Left kidney (tissue), 2 donors: ENCODE results near the gene XIRP2. TPM values are rescaled to one million over a fixed set of nuclear protein-coding genes. Genes with fewer than 3 reads are reported as not detected.
"Not testable (repeated sequence)": the region's sequence is repeated elsewhere in the genome, so short reads cannot be mapped to it uniquely, and the experiment has no call there.

Source experiments
- DNase-seq: peaks from one replicate; pipeline ENCODE4 v3.0.0-alpha.2; 2013
- polyA plus RNA-seq: library from polyadenylated mRNA; unstranded; fragments of 120-200 nt; gene quantifications from one replicate; pipeline ENCODE4 v1.2.1, GENCODE V29; 2013; ENCODE audit not compliant: insufficient read length

Gene XIRP2
- polyA plus RNA-seq, 1 donor = not detected

- no peak for DNase-seq
Measured at GRCh38 chr2:167198009-167198408, 309.7 kb downstream of the XIRP2 start.

GRCh38 chr2:167198576-167198975 is 310.3 kb downstream of the XIRP2 start:
- no peak for DNase-seq

DNA sequence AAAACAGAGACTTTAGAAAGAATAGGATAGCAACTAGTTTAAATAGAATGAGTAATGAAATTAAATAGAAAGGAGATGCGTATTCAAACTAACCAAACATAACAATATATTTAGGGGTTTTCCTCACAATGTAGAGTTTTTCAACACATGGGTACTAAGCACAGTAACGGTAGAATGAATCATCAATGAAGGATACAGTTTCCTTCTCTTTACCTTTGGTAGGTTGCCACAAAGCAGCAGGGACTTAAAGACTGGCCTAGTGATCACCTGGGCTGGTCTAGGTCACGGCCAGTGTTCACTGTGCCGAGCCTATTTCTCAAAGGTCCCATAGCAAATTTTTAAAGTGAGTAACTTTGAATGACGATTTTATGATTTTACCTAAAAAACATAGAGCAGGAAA is 311.7 kb downstream of the XIRP2 start:
- DNase-seq = no peak

DNA sequence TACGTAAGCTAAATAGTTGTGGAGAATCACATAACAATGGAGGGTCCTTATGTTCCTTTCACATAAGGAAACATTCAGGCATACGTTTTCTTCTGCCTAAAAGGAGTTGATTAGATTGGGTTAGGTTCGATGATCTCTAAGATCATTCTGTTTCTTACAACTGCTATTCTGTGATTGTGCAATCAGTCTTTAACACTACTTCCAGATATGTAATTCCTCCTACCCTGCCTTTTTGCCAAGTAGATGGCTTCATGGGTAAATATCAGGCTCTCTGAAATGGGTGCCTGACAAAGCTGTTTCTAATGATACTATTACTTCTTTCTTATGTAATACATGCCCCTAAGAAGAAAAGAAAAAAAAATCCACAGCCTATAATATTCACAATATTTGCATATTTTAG is 321.5 kb downstream of the XIRP2 start:
- no peak for DNase-seq

- peak; percentile 49 for DNase-seq
Measured at GRCh38 chr2:167212014-167212648, 323.9 kb downstream of the XIRP2 start.

GRCh38 chr2:167215595-167215994 is 327.3 kb downstream of the XIRP2 start:
- DNase-seq = no peak

DNA sequence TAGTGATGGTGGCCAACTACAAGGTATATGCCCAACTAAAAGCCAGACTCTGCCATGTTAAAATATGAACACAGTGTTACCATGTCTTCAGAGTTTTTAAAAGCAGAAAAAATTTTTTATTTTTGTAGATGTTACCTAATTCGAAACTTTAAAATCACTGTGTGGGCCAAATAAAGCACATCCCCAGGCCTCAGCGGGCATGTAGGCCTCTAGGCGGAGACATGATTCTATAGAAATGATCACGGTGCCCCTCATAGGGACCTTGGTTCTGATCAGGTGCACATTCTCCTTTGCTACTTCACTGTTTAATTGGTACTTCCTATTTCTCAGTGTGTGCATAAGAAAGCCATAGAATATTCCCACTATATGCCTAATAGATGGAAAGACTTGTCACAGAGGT is 349.2 kb downstream of the XIRP2 start:
- no peak for DNase-seq

- DNase-seq = no peak
Measured at GRCh38 chr2:167240671-167241070, 352.4 kb downstream of the XIRP2 start.

GRCh38 chr2:167249197-167249596 is 360.9 kb downstream of the XIRP2 start:
- no peak for DNase-seq

GRCh38 chr2:167253025-167253424 is 364.7 kb downstream of the XIRP2 start:
- DNase-seq = no peak

GRCh38 chr2:167254721-167255120 is 366.4 kb downstream of the XIRP2 start:
- DNase-seq = no peak

DNA sequence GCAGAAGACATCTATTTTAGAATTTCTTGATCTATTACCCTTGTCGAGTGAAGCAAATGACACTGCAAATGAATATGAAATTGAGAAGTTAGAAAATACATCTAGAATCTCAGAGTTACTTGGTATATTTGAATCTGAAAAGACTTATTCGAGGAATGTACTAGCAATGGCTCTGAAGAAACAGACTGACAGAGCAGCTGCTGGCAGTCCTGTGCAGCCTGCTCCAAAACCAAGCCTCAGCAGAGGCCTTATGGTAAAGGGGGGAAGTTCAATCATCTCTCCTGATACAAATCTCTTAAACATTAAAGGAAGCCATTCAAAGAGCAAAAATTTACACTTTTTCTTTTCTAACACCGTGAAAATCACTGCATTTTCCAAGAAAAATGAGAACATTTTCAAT is 370.4 kb downstream of the XIRP2 start:
- DNase-seq = no peak

GRCh38 chr2:167264380-167264779 is 376.1 kb downstream of the XIRP2 start:
- DNase-seq = peak; percentile 8

- no peak for DNase-seq
Measured at GRCh38 chr2:167265004-167265403, 376.7 kb downstream of the XIRP2 start.

- no peak for DNase-seq
Measured at GRCh38 chr2:167265722-167266121, 377.4 kb downstream of the XIRP2 start.

DNA sequence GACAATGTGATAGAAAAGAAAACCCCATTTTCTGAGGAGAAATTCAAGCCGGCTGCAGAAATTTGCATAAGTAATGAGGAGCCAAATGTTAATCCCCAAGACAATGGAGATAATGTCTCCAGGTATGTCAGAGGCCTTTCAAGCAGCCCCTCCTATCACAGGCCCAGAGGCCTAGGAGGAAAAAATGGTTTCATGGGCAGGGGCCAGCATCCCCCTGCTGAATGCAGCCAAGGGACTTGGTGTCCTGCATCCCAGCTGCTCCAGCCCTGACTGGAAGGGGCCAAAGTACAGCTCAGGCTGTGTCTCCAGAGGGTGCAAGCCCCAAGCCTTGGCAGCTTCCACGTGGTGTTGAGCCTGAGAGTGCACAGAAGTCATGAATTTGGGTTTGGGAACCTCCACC is 380.0 kb downstream of the XIRP2 start:
- DNase-seq = not testable (repeated sequence)

DNA sequence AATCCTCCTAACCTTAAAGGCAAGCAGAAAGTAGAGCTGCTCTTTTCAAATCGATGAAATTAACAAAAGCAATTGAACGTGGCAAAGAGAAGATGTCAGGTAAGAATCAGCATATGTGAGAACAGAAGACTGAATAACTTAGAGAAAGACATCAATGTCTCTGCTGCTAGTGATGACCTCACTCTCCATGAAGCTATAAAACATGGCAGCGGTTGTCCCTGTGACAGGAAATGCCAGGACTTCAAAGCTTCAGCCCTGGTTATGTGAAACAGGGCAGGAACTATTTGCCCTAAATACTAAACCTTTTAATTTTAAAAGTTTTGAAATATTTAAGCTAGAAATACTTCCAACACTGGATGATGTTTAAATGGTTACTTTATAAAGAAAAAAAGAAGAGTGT is 383.7 kb downstream of the XIRP2 start:
- DNase-seq = no peak

- no peak for DNase-seq
Measured at GRCh38 chr2:167275046-167275445, 386.8 kb downstream of the XIRP2 start.

- no peak for DNase-seq
Measured at GRCh38 chr2:167279810-167280209, 391.5 kb downstream of the XIRP2 start.

DNA sequence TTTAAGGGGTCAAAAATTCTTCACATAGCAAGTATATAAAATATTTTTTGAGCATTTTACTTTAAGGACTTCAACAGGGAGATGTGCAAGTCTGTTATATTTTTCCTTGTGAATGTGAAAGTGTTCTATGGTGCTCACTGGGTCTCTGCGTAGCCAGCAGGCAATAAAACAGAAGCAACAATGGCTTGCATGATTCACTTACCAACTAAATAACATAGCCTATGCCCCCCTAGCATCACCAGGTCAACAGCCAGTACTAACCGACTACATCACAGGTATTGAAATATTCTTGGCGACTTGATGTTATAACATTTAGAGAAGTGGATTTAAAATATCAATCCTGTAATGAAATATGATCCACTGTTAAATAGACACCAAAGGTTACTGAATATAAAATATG is 398.9 kb downstream of the XIRP2 start:
- no peak for DNase-seq

- DNase-seq = no peak
Measured at GRCh38 chr2:167289651-167290410, 401.6 kb downstream of the XIRP2 start.

DNA sequence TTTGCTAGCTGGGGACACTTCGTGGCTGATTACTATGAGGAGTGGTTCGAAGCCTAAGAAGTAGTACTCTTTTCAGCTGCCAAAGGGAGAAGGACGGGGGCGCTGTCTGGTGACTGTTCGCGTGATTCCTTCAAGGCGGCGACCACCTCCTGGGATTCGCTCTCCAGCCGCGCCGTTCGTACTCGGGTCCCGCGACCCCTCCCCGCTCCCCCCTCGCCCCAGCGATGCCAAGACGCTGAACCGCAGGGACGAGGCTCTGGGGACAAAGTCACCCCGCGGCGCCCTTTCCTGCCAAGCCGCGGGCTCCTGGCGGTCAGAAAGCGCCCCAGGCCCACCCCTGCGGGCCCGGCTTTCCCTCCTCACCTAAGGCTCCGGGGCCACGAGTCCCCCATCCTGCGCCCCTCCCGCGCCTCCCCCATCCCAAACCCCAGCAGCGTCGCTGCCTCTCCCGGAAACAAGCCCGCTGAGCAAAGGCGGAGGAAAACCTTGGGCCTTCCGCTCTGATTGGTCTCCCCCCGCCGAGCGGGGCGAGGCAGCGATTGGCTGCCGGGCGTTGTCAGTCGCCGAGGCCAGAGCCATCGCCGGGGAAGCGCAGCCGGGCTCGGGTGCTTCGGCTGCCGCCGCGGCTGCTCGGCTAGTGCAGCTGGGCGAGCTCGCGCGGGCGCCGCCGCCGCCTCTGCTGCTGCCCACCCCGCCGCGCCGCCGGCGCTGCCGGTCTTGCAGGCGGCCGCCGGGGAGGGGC is 404.3 kb downstream of the XIRP2 start, which contains the start of gene B3GALT1:
Gene B3GALT1, plus strand, starts transcription at position 572 of the 742 bp plus-strand sequence.
- DNase-seq = peak; percentile 89

GRCh38 chr2:167293172-167293781 is 405.0 kb downstream of the XIRP2 start:
- DNase-seq = peak; percentile 21
